HG02610 (cell line): Measurements from ENCODE around the gene GPRC5D.
A peak's percentile ranks its signal among the peaks of the same experiment; 100 is the strongest.

ENCODE experiments used
- ATAC-seq: cut with Tn5 transposase; IDR thresholded peaks from one replicate; pipeline ENCODE4 v1.9.1; 2021; ENCODE audit warnings: mild to moderate bottlenecking, moderate library complexity; ENCODE audit not compliant: unreplicated experiment

The GPRC5D gene

DNA sequence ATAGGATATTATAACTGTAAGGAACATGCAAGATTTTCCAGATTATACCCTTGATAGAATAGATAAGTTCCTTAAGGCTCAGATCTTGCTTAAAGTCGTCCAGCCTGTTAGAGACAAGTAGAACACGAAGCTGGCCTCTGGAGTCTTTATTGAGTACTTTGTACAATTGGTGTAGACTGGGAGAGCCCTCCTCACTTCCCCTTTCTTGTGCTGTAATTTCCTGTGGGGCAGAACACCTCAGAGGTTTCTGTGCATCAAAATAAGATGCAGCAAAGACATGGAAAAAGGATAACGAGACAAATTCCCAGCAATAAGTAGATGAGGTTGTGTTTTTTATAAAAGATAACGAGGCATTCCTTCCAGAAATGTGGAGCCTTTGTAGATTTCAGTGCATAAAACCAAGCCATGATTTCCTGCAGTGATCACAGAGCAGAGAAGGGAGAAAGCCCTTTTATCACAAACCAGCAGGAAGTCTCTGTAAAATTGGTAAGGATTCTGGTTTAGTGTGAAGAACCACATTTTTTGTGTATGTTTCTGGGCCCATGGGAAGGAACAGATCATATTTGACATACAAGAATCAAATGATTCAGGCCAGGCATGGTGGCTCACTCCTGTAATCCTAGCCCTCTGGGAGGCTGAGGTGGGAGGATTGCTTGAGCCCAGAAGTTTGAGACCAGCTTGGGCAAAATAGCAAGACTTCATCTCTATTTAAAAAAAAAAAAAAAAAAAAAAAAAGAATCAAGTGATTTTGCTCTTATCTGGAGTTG, 42.6 kb downstream of the GPRC5D start:
- ATAC-seq: peak; percentile 62

DNA sequence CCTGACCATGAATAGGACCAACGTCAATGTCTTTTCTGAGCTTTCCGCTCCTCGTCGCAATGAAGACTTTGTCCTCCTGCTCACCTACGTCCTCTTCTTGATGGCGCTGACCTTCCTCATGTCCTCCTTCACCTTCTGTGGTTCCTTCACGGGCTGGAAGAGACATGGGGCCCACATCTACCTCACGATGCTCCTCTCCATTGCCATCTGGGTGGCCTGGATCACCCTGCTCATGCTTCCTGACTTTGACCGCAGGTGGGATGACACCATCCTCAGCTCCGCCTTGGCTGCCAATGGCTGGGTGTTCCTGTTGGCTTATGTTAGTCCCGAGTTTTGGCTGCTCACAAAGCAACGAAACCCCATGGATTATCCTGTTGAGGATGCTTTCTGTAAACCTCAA, 43.3 kb downstream of the GPRC5D start:
- ATAC-seq: no peak

DNA sequence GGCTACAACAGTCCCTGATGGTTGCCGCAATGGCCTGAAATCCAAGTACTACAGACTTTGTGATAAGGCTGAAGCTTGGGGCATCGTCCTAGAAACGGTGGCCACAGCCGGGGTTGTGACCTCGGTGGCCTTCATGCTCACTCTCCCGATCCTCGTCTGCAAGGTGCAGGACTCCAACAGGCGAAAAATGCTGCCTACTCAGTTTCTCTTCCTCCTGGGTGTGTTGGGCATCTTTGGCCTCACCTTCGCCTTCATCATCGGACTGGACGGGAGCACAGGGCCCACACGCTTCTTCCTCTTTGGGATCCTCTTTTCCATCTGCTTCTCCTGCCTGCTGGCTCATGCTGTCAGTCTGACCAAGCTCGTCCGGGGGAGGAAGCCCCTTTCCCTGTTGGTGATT, 43.7 kb downstream of the GPRC5D start:
- ATAC-seq: no peak

DNA sequence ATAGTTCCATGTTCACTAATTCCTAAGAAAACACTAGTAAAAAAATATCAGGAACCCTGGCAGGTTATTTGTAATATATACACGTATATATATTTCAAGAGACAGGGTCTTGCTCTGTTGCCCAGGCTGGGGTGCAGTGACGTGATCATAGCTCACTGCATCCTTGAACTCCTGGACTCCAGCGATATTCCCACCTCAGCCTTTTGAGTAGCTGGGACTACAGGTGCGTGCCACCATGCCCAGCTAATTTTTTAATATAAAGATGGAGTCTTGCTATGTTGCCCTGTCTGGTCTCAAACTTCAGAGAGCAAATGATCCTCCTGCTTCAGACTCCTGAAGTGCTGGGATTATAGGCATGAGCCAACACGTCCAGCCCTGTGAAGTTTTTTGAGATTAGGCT, 44.4 kb downstream of the GPRC5D start:
- ATAC-seq: no peak

DNA sequence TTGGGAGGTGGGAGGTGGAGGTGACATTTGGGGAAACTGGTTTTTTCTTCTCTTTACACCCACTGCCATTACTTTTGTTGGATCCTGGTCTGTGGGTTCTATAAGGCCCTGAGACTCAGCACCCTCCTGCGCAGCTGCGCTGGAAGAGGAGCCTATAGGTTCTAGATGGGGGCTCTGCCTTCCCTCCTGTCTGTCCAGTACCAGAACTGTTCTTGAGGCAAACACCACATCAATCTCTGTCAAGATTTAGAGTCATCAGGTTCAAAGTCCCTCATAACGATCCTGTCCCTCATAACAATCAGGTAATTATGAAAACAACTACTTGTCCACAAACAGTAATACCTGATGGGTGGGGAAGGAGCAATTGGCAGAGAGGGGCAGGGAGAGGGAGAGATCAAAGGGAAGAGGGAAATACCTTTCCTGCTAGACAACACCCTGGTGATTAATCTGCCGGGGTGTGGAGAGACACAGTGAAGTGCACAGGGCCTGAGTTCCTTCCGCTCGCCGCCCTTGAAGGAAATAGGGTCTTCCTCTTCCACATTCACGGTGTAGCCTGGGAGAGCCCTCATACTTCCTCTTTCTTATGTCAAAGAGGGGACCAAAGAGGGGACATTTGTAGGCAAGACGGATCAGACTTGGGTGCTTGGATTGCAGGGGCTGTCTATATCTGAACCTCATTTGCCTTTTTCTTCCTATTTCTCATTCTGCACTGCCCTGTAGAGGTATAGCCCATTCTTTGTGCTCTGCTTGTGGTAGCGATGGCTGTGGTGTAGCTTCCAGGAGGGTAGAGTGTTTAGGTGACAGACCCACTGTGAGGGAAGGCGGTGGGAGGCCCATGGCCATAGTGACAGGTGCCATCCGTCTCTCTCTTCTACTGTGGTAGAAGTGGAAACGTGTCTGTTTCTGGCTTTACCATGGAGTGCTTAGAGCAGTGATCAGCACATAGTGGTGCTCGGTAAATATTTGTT, 48.0 kb downstream of the GPRC5D start:
- ATAC-seq: no peak

DNA sequence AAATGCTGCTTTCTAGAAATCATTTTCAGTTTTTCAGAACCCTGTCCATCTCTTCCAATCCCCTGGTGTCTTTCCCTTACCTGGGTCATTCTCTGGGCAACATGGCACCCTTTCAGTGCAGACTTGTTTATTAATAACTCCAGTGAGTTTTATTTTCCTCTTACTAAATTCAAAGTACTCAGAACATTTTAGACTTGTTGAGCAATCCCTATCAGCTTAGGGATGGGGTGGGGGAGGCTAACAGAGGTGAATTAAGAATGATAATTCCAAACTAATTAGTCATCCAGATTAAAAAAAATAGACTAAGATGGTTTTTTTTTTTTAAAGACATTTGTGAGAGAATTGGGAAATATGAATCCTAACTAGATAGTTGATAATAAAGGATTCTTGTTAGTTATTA, 49.9 kb downstream of the GPRC5D start:
- no peak for ATAC-seq

DNA sequence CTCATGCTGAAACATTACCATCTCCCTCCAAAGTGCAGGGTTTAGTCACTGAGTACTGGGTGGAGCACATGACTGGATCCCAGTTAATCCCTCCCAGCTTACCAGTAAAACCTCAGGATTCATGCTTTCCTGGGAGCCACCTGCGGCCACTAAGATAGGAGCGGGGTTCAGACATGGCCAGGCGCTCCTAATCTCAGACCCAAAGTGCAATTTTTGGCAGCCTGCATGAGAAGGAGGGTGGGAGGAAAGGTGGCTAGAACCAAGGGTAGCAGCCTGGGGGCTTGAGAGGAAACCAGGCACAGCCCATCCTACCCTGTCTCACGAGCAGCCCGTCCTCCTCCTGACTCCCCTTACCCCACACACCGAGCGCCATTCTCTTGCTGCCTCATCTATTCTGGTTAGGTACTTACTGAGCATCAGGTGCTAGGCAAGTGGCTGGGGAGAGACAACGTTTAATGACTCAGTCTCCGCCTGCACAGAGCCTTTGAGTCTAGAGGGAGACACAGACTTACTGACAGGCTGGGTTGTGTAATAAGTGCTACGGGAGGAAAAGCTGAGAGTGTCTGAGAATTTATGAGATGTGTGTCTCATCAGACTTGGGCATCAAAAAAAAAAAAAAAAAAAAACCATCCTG, 50.7 kb downstream of the GPRC5D start:
- no peak for ATAC-seq

DNA sequence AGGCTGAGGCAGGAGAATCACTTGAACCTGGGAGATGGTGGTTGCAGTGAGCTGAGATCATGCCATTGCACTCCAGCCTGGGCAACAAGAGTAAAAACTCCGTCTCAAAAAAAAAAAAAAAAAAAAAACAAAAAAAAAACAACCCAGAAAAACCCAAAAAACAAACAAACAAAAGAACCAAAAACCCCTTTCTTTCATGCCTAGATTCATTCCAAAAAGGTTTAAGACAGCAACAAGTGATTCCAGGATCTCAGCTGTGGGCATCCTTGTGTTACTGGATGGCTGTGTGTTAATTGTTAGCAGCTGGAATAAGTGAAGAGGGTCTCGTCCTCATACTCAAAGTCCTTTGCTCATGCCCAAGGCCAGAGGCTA, 51.2 kb downstream of the GPRC5D start:
- no peak for ATAC-seq

DNA sequence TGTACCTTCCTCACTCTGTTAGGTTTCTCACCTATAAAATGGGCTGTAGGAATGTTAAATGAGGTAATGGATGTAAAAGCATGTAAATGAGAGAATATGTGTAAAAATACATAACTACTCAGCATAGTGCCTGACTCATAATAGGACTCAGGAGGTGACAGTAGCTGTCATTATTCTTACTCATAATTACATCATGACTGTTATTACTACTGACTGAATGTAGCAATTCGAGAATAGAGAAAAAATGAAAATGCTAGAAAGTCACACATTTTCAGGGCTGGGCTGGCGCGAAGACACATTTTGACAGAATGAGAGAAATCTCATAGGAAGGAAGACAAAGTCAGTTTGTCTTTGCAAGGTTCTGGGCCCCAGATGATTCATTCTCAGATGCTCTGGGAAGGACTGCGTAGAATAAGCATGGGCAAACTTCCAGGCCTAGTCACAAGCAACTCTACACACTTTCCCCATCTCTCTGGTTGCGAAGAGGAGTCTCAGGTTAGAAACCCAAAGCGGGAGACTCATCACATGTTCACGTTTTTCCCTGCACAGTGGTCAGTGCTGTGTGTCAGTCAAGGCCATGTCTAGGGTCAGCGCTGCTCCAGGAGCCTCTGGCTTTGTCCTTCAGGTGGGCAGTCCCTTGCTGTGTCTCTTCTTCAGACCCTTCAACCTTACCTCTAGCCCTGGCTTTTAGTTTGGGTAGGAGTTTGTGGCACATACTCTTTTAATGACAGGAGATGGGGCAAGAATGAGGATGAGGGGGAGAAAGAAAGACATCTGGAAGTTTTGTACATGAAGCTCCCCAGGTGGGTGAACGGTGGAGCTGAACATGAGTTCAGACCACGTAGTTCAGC, 52.2 kb downstream of the GPRC5D start:
- ATAC-seq: peak; percentile 93

DNA sequence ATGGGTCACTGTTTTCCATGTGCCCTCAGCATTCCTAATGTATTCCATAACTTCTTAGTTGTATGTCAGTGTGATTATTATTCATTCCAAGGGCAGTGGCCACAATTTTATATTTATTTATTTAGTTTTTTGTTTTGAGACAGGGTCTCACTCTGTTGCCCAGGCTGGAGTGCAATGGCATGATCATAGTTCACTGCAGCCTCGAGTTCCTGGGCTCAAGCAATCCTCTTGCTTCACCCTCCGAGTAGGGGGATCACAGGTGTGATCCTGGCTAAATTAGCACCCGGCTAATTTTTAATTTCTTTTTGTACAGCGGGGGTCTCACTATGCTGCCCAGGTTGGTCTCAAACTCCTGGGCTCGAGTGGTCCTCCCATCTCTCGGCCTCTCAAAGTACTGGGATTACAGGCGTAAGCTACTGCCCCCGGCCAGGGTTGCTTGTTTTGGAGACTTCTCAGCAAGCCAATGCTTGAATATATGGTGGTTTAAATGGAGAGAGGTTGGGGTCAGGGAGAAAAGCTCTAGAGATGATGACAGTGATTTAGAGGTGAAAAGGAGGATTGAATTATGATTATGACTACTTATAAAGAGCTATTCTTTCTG, 53.0 kb downstream of the GPRC5D start:
- ATAC-seq: no peak

DNA sequence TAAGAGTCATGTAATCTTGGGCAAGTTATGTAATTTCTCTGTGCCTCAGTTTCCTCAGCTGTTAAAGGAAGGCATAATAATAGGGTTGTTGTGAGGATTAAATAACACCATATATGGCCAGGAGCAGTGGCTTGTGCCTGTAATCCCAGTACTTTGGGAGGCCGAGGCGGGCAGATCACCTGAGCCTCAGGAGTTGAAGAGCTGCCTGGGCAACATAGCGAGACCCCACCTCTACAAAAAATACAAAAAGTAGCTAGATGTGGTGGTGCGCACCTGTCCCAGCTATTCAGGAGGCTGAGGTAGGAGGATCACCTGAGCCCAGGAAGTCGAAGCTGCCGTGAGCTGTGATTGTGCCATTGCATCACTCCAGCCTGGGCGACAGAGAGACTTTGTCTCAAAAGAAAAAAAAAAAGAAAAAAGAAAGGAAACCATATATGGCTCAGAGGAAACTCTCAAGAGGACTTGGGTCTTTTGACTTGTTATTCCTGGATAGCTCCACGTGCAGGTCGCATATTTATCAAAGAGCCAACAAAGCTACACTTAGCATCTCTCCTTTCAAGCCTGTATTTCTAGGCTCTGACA, 53.7 kb downstream of the GPRC5D start:
- ATAC-seq: no peak

DNA sequence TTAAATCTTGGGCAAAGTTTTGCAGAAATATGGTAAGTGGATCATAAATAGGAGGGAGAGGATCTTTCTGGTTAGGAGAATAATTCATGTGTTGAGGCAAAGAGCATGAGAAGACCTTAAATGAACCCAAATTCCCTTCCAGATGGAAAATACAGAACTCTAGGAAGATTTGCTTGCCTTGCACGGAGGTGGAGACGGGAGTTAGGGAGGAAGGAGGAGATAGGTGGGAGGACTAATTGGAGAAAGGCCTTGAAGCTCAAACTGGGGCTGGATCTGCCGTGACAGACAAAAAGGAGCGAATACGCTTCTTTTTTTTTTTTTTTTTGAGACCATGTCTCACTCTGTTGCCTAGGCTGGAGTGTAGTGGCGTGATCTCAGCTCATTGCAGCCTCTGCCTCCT, 54.7 kb downstream of the GPRC5D start:
- ATAC-seq: no peak

DNA sequence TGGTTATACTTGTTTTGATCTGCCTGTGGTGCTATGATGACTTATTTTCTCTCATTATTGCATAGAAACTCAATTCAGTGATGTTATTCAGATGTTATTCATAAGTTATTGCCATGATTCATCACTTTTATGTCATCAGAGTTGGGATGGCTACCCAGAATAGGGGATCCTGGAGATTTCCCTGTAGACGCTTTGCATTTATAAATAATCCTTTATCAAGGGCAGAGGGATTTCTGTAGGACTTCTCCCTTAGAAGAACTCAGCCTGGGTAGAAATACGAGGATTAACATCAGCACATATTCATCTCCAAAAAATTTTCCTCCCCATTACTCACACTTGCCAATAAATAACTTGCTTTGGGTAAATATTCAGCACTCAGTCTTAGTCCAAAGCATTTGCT, 55.7 kb downstream of the GPRC5D start:
- no peak for ATAC-seq

DNA sequence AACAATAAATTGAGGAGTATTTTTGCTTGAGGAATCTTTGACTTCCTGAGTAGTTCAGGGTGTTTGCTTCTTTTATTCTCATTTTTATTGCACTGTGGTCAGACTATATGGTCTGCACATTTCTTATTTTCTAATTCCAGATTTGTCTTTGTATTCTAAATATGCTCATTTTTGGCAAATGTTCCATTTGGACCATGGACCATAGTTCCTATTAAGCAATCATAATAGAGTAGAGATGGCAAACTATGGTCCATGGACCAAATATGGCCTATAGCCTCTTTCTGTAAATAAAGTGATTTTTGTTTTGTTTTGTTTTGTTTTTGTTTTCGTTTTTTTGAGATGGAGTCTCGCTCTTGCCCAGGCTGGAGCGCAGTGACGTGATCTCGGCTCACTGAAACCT, 58.5 kb downstream of the GPRC5D start:
- no peak for ATAC-seq

DNA sequence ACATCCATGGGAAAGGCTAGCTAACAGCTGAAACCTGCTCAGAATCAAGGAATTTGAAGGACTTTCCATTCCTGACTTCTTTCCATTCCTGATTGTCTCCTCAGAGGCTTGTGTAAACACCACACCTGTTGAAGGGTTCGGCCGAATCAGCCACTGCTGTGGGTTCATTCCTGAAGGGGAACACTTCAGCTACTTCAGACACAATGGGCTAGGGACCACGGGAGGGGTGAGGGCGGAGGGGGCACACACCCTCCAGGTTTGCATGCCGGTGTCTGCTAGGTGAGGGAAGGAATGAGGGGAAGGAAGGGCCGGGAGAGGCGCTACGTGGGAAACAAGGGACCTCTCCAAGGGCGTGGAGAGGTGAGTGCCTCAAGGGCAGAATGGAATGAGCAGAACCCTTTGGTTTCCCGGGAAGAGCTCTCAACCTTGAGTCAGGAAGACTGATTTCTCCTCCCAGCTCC, 59.3 kb downstream of the GPRC5D start:
- ATAC-seq: no peak

DNA sequence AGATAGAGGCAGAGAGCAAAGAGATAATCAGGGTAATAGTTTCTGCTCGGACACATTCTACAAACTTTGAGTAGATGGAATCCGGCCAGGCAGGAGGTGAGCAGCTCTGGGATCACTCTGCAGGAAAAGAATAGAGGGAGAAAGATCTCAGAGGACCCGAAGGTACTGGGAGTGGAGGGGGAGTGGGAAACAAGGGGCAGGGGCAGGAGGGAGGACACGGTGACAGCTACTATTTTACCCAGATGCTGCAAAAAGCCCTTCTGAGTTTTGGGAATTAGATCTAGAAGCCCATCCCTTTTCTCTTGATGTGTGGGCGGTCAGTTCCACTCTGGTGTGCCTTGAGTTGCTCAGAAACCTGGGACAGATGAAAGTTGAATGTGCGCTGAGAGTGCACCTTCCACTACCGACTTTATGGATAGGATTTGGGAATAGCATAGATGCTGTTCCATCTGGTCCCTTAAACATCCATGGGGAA, 60.1 kb downstream of the GPRC5D start:
- ATAC-seq: no peak

DNA sequence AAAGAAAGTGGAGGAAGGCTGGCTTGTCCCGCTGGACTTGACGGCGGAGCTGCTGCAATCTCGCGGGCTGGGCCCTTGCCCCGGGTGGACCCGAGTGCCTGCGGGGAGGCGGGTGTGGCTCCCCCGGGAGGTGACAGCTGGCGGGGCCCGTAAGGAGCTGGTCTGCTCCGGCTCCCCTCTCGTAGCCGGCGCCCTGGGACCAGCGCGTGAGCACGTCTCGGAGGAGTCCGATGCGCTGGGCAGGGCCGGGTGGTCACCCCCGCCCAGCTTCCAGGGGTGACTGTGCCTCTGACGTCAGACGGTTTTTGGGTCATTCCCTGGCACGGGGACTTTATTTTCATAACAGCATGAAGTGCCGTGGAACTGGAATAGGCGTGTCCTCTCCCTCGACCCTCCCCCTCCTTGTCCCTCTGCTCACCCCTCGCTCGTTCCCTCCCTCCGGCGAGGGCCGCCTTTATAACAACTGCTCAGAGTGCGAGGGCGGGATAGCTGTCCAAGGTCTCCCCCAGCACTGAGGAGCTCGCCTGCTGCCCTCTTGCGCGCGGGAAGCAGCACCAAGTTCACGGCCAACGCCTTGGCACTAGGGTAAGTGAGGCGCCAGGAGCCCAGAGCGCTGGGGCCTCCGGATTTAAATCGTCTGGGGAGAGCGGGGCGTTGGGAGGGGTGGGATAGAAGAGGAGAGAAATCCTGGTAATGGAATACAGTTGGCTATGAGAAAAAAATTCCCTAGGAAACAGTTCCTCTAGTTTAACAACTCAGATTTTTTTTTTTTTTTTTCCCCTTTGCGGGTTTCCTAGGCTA, 60.7 kb downstream of the GPRC5D start, which contains the start of gene GPRC5A:
GPRC5A (plus strand) TSS at position 483 of the 801 bp plus-strand sequence. CDS start 16,688 bp downstream, outside the sequence.
- peak; percentile 31 for ATAC-seq
